ENCODE results near the gene RNF213.

The RNF213 gene

GRCh38 chr17:80365983-80366382 is 105.3 kb downstream of the RNF213 start:
- no peaks in the 10 kb centered on the region for H3K27me3 ChIP-seq (replicated peaks; ENCODE audit: control insufficient read depth, insufficient read depth, low read length)
- H3K4me3 ChIP-seq (replicated peaks; ENCODE audit: low read depth, low read length), result no peak overlapping the region
- TF ChIP-seq, protein P1, sequence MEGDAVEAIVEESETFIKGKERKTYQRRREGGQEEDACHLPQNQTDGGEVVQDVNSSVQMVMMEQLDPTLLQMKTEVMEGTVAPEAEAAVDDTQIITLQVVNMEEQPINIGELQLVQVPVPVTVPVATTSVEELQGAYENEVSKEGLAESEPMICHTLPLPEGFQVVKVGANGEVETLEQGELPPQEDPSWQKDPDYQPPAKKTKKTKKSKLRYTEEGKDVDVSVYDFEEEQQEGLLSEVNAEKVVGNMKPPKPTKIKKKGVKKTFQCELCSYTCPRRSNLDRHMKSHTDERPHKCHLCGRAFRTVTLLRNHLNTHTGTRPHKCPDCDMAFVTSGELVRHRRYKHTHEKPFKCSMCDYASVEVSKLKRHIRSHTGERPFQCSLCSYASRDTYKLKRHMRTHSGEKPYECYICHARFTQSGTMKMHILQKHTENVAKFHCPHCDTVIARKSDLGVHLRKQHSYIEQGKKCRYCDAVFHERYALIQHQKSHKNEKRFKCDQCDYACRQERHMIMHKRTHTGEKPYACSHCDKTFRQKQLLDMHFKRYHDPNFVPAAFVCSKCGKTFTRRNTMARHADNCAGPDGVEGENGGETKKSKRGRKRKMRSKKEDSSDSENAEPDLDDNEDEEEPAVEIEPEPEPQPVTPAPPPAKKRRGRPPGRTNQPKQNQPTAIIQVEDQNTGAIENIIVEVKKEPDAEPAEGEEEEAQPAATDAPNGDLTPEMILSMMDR (IDR thresholded peaks at IDR 0.05; ENCODE audit: insufficient read depth, low read length, poor library complexity, severe bottlenecking), result no peak
- DNase-seq (ENCODE audit: extremely low read depth, insufficient read length), result no peak
- peaks cover 45% of the 10 kb centered on the region for H3K36me3 ChIP-seq (ENCODE audit: control insufficient read depth, insufficient read depth, low read length)

GRCh38 chr17:80367503-80367902 is 106.9 kb downstream of the RNF213 start:
- no peak for DNase-seq (ENCODE audit: extremely low read depth, insufficient read length)
- TF ChIP-seq, protein P1 (IDR thresholded peaks at IDR 0.05; ENCODE audit: insufficient read depth, low read length, poor library complexity, severe bottlenecking), result no peak
- Histone ChIP-seq H3K4me3 (replicated peaks; ENCODE audit: low read depth, low read length) (no peak overlapping the region), H3K36me3 (ENCODE audit: control insufficient read depth, insufficient read depth, low read length) (peaks cover 44% of the 10 kb centered on the region), H3K27me3 (replicated peaks; ENCODE audit: control insufficient read depth, insufficient read depth, low read length) (no peaks in the 10 kb centered on the region)

DNA sequence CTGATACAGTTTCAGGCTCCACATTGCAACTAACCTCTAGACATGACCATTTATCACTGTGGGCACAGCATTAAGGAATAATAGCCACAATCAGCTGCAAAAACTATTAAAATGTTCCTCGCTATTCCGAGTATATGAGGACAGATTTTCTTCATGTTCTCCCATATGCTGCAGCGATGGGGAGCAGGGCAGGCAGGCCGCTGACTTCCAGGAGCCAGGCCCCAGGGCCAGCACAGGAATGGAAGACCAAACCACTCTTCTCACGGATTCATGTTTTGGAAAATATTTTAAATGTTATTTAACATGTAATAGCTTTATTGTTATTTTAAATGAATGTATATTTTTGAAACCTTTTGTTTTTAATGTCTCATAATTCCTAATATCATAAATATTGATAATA is 110.5 kb downstream of the RNF213 start:
- H3K4me3 ChIP-seq (replicated peaks; ENCODE audit: low read depth, low read length), result no peak overlapping the region
- peaks cover 39% of the 10 kb centered on the region for H3K36me3 ChIP-seq (ENCODE audit: control insufficient read depth, insufficient read depth, low read length)
- TF ChIP-seq, protein P1 (IDR thresholded peaks at IDR 0.05; ENCODE audit: insufficient read depth, low read length, poor library complexity, severe bottlenecking), result no peak
- DNase-seq (ENCODE audit: extremely low read depth, insufficient read length), result no peak
- H3K27me3 ChIP-seq (replicated peaks; ENCODE audit: control insufficient read depth, insufficient read depth, low read length), result no peaks in the 10 kb centered on the region

DNA sequence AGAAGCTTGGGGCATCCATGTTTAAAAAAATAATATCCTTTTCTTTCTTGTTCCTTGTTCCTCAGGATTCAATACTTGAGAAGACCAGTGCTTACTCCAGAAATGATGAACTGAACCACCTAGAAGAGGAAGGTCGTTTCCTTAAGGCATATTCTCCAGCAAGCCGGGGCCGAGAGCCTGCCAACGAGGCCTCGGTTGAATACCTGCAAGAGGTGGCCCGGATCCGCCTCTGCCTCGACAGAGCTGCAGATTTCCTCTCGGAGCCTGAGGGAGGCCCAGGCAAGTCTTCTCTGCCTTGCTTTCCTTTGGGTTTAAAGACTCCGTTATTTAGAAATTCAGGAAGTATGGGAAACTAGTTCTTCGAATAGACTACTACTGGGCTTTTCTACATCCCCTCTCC is 111.8 kb downstream of the RNF213 start:
- Histone ChIP-seq H3K27me3 (replicated peaks; ENCODE audit: control insufficient read depth, insufficient read depth, low read length) (no peaks in the 10 kb centered on the region), H3K36me3 (ENCODE audit: control insufficient read depth, insufficient read depth, low read length) (peaks cover 47% of the 10 kb centered on the region), H3K4me3 (replicated peaks; ENCODE audit: low read depth, low read length) (no peak overlapping the region)
- DNase-seq (ENCODE audit: extremely low read depth, insufficient read length), result no peak
- TF ChIP-seq, protein P1 (IDR thresholded peaks at IDR 0.05; ENCODE audit: insufficient read depth, low read length, poor library complexity, severe bottlenecking), result no peak

DNA sequence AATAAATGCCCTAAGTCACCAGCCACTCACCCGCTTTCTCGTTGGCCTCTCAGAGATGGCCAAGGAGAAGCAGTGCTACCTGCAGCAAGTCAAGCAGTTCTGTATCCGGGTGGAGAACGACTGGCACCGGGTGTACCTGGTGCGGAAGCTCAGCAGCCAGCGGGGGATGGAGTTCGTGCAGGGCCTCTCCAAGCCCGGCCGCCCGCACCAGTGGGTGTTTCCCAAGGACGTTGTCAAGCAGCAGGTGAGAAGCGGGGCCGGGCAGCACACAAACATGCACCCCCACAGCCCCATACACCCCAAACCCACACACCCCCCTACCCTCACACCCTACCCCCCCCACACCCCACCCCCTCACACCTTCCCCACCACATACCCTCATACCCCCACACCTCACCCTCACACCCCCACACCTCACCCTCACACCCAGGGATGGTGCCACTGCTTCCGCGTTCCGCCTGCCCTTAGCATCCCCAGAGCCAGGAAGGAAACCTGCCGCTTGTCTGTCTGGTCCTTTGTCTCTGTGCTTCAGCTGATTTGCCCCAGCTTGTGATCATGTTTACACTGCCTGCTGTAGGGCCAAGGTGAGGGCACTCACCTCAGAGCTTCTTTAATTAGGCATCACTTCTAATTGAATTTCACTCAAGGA is 112.4 kb downstream of the RNF213 start:
- no peak for DNase-seq (ENCODE audit: extremely low read depth, insufficient read length)
- TF ChIP-seq, protein P1 (IDR thresholded peaks at IDR 0.05; ENCODE audit: insufficient read depth, low read length, poor library complexity, severe bottlenecking), result no peak
- H3K36me3 ChIP-seq (ENCODE audit: control insufficient read depth, insufficient read depth, low read length), result peaks cover 48% of the 10 kb centered on the region
- no peaks in the 10 kb centered on the region for H3K27me3 ChIP-seq (replicated peaks; ENCODE audit: control insufficient read depth, insufficient read depth, low read length)
- H3K4me3 ChIP-seq (replicated peaks; ENCODE audit: low read depth, low read length), result no peak overlapping the region
